HEK293 (cell line): ENCODE results near the gene CCNG2.

Source experiments
- GLIS2 ChIP-seq: fragments of 450-650 bp; formaldehyde crosslinking; IDR thresholded peaks from 2 replicates; pipeline ENCODE4 v1.5.1; 2016; ENCODE audit warnings: missing biosample characterization, missing genetic modification characterization
- RBAK ChIP-seq: fragments of 450-650 bp; formaldehyde crosslinking; IDR thresholded peaks from 2 replicates; pipeline ENCODE4 v1.5.1; 2016; ENCODE audit warnings: missing biosample characterization, missing genetic modification characterization
- TCF7L2 ChIP-seq: IDR thresholded peaks from 2 replicates; pipeline ENCODE4 v1.6.1; 2011; ENCODE audit warnings: low read depth, mild to moderate bottlenecking, inconsistent platforms, low read length, moderate library complexity, borderline replicate concordance
- ZNF23 ChIP-seq: fragments of 450-650 bp; formaldehyde crosslinking; IDR thresholded peaks from 2 replicates; pipeline ENCODE4 v1.5.1; 2016; ENCODE audit warnings: missing biosample characterization, missing genetic modification characterization, borderline replicate concordance
- ZNF544 ChIP-seq: fragments of 450-650 bp; formaldehyde crosslinking; IDR thresholded peaks from 2 replicates; pipeline ENCODE4 v1.5.0; 2017; ENCODE audit warnings: missing biosample characterization, missing genetic modification characterization
- ZSCAN16 ChIP-seq: fragments of 450-650 bp; formaldehyde crosslinking; IDR thresholded peaks from 2 replicates; pipeline ENCODE4 v1.5.1; 2016; ENCODE audit warnings: missing biosample characterization, missing genetic modification characterization
- TF ChIP-seq, protein P1 (sequence below): fragments of 450-650 bp; formaldehyde crosslinking; IDR thresholded peaks from 2 replicates; pipeline ENCODE4 v1.5.1; 2016; ENCODE audit warnings: missing biosample characterization, missing genetic modification characterization
- TF ChIP-seq, protein P2 (sequence below): fragments of 450-650 bp; formaldehyde crosslinking; IDR thresholded peaks from 2 replicates; pipeline ENCODE4 v1.5.1; 2016; ENCODE audit warnings: missing biosample characterization, missing genetic modification characterization

- TF ChIP-seq, protein P1, sequence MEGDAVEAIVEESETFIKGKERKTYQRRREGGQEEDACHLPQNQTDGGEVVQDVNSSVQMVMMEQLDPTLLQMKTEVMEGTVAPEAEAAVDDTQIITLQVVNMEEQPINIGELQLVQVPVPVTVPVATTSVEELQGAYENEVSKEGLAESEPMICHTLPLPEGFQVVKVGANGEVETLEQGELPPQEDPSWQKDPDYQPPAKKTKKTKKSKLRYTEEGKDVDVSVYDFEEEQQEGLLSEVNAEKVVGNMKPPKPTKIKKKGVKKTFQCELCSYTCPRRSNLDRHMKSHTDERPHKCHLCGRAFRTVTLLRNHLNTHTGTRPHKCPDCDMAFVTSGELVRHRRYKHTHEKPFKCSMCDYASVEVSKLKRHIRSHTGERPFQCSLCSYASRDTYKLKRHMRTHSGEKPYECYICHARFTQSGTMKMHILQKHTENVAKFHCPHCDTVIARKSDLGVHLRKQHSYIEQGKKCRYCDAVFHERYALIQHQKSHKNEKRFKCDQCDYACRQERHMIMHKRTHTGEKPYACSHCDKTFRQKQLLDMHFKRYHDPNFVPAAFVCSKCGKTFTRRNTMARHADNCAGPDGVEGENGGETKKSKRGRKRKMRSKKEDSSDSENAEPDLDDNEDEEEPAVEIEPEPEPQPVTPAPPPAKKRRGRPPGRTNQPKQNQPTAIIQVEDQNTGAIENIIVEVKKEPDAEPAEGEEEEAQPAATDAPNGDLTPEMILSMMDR (tag by site-specific recombination): no peak
- TF ChIP-seq GLIS2 (tag by site-specific recombination) (no peak), ZSCAN16 (tag by site-specific recombination) (no peak), RBAK (tag by site-specific recombination) (no peak), ZNF544 (tag by site-specific recombination) (no peak), TCF7L2 (no peak), ZNF23 (tag by site-specific recombination) (no peak)
- TF ChIP-seq, protein P2, sequence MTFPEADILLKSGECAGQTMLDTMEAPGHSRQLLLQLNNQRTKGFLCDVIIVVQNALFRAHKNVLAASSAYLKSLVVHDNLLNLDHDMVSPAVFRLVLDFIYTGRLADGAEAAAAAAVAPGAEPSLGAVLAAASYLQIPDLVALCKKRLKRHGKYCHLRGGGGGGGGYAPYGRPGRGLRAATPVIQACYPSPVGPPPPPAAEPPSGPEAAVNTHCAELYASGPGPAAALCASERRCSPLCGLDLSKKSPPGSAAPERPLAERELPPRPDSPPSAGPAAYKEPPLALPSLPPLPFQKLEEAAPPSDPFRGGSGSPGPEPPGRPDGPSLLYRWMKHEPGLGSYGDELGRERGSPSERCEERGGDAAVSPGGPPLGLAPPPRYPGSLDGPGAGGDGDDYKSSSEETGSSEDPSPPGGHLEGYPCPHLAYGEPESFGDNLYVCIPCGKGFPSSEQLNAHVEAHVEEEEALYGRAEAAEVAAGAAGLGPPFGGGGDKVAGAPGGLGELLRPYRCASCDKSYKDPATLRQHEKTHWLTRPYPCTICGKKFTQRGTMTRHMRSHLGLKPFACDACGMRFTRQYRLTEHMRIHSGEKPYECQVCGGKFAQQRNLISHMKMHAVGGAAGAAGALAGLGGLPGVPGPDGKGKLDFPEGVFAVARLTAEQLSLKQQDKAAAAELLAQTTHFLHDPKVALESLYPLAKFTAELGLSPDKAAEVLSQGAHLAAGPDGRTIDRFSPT (tag by site-specific recombination): no peak
Measured at GRCh38 chr4:77183777-77184420, 26.9 kb downstream of the CCNG2 start.
